ENCODE data around the gene VAMP8.

DNA sequence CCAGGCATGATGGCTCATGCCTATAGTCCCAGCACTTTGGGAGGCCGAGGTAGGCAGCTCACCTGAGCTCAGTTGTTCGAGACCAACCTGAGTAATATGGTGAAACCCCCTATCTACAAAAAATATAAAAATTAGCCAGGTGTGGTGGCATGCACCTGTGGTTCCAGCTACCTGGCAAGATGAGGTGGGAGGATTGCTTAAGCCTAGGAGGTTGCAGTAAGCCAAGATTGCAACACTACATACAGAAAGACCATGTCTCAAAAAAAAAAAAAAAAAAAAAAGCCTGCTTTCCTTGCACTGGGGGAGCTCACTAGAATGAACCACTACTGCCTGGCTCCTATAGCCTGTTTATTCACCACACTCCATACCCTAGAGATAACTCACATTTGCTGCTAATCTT lies 45.8 kb upstream of the VAMP8 start:
- TF ChIP-seq, protein P1, sequence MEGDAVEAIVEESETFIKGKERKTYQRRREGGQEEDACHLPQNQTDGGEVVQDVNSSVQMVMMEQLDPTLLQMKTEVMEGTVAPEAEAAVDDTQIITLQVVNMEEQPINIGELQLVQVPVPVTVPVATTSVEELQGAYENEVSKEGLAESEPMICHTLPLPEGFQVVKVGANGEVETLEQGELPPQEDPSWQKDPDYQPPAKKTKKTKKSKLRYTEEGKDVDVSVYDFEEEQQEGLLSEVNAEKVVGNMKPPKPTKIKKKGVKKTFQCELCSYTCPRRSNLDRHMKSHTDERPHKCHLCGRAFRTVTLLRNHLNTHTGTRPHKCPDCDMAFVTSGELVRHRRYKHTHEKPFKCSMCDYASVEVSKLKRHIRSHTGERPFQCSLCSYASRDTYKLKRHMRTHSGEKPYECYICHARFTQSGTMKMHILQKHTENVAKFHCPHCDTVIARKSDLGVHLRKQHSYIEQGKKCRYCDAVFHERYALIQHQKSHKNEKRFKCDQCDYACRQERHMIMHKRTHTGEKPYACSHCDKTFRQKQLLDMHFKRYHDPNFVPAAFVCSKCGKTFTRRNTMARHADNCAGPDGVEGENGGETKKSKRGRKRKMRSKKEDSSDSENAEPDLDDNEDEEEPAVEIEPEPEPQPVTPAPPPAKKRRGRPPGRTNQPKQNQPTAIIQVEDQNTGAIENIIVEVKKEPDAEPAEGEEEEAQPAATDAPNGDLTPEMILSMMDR (IDR thresholded peaks at IDR 0.05; ENCODE audit: insufficient read depth, low read length, poor library complexity, severe bottlenecking), result no peak
- TF ChIP-seq EZH2phosphoT487 (conservative IDR thresholded peaks at IDR 0.05; ENCODE audit: low read length), result no peak
